K562 (cell line): Measurements from ENCODE around the gene HHIPL2. TPM values are rescaled to one million over a fixed set of nuclear protein-coding genes. Genes with fewer than 3 reads are reported as not detected.

Source experiments
- CBFA2T2 ChIP-seq: fragments of 450-650 bp; conservative IDR thresholded peaks from 2 replicates; pipeline ENCODE4 v1.6.1; 2017; ENCODE audit warnings: mild to moderate bottlenecking
- CBX1 ChIP-seq: sonication (generic); IDR thresholded peaks from 2 replicates; pipeline ENCODE4 v1.6.1; 2016; ENCODE audit warnings: antibody characterized with exemption, low read depth, mild to moderate bottlenecking
- CHCHD3 ChIP-seq: fragments of 250-450 bp; sonication (Bioruptor Pico); IDR thresholded peaks from 2 replicates; pipeline ENCODE4 v2.1.2; 2022; ENCODE audit warnings: mild to moderate bottlenecking
- CREB3 ChIP-seq: fragments of 450-650 bp; conservative IDR thresholded peaks from 2 replicates; pipeline ENCODE4 v1.6.1; 2016; ENCODE audit warnings: missing genetic modification characterization, low read depth, mild to moderate bottlenecking, missing compliant biosample characterization, moderate library complexity
- ETS1 ChIP-seq: conservative IDR thresholded peaks from 2 replicates; pipeline ENCODE4 v1.6.1; 2011; ENCODE audit warnings: low read depth, mild to moderate bottlenecking, low read length; ENCODE audit not compliant: control insufficient read depth
- MTA2 ChIP-seq: fragments of 450-650 bp; IDR thresholded peaks from 2 replicates; pipeline ENCODE4 v1.6.1; 2016; ENCODE audit warnings: low read depth
- MXI1 ChIP-seq: IDR thresholded peaks from 2 replicates; pipeline ENCODE4 v1.6.1; 2011; ENCODE audit warnings: low read depth, mild to moderate bottlenecking, improper control_type of control experiment, low read length
- REST ChIP-seq, 2 experiments: fragments of 450-650 bp; formaldehyde crosslinking in 1 of 2; IDR thresholded peaks; 2 replicates each; pipeline versions ENCODE4 v1.4.0 to v1.6.1; 2014 to 2020; ENCODE audit warnings: mild to moderate bottlenecking in 2 of 2, borderline replicate concordance in 1 of 2, low read depth in 1 of 2
- ZNF143 ChIP-seq: sonication (generic); formaldehyde crosslinking; IDR thresholded peaks from 2 replicates; pipeline ENCODE4 v1.9.0; 2022; ENCODE audit warnings: mild to moderate bottlenecking, missing genetic modification reagents
- polyA plus RNA-seq, 8 experiments: library from polyadenylated mRNA; depleted of rRNA in 4 of 8; stranded (reverse) in 5 of 8; unstranded in 3 of 8; fragments of >200 nt; fragmentation: Nextera tagmentation in 2 of 8; fragmentation: Illumina TruSeq in 1 of 8; extraction: Ambion mirVana in 2 of 8; extraction: Trizol in 1 of 8; gene quantifications; 2 replicates each; pipeline versions ENCODE4 v1.2.1 to v1.2.3, GENCODE V29; 2011 to 2014; ENCODE audit warnings: inconsistent platforms in 1 of 8, missing spikeins in 1 of 8
- total RNA-seq, 7 experiments: library from RNA; depleted of rRNA in 6 of 7; stranded (reverse); fragments of >200 nt in 6 of 7; fragmentation: Illumina TruSeq in 2 of 7; extraction: Trizol in 2 of 7; gene quantifications; 2 replicates each; pipeline versions ENCODE4 v1.2.1 to v1.2.3, GENCODE V29; 2011 to 2021; ENCODE audit warnings: low replicate concordance in 1 of 7
- TF ChIP-seq, protein P1 (sequence below), 2 experiments: fragments of 250-450 bp in 1 of 2; fragments of 450-650 bp in 1 of 2; sonication (Bioruptor Pico) in 1 of 2; IDR thresholded peaks; 2 replicates each; pipeline versions ENCODE4 v1.6.1 to v1.8.0; 2016 to 2021; ENCODE audit warnings: mild to moderate bottlenecking in 2 of 2, moderate library complexity in 2 of 2, missing compliant biosample characterization in 1 of 2, missing genetic modification characterization in 1 of 2
- TF ChIP-seq, protein P2 (sequence below): fragments of 450-650 bp; formaldehyde crosslinking; conservative IDR thresholded peaks from 2 replicates; pipeline ENCODE4 v1.4.0; 2022; ENCODE audit warnings: mild to moderate bottlenecking, missing genetic modification characterization

HHIPL2 gene
- total and polyA plus RNA-seq, 9 of the 15 experiments (the other 6 are each of a cell fraction or from before 2014, with no cell fraction given), result 0.05 to 0.60 (median 0.20) TPM; not detected in 1

DNA sequence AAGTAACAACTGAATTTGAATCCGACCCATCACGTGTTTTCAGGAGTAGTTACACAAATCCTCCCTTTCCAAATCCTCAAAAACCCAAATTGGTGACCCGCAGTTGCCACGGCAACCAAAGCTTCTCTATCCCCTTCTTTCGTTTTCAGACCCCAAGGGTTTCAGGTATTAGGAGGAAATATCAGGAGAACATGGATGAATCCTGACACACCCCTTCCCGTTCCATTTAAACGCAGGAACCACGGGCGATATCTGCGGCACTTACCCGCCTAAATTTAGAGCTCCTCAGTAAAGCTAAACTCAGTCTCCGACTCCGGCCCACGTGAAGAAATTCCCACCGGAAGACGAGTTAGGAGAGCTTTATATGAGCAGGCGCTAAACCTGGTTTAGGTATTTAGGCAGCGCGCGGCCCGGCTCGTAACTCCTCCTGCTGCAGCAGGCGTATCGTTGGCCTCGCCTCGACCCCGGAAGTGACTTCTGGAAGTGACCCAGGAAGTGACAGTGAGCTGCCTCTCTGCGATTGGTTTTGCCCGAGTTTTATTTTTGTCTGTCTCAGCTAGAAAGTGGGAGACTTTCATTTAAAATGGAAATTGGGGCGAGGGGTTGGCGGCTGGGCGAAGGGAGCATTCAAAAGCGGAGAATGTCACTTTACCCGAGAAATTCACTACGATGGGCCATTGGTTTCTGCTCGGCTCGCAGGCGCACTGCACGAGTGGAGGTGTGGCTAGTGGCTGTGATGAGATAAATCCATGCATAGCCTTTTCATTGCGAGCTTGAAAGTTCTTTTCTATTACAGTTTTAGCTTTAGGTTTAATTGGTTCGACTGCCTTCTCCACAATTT lies 41.8 kb upstream of the HHIPL2 start, which contains the start of gene TAF1A (continued):
- TF ChIP-seq REST (IDR thresholded peaks at IDR 0.05; ENCODE audit: borderline replicate concordance), result peak; percentile 24; the same call in 1 of the 2 replicates
- TF ChIP-seq REST (CRISPR knock-in tag; IDR thresholded peaks at IDR 0.05; ENCODE audit: low read depth), result 0 out of 2 replicates have a peak, but pooled peaks have one; percentile 42
- TF ChIP-seq MTA2, result peak; percentile 67
- peak; percentile 63; the same call in 1 of the 2 replicates for TF ChIP-seq MXI1
- no peak for TF ChIP-seq CHCHD3 (CRISPR knock-in tag)
- TF ChIP-seq CBFA2T2, result 0 out of 2 replicates have a peak, but pooled peaks have one; percentile 6
- TF ChIP-seq CBX1, result peak; percentile 74
- TF ChIP-seq ETS1, result peak; percentile 83; the same call in 1 of the 2 replicates
- peak; percentile 77; the same call in 1 of the 2 replicates for TF ChIP-seq CREB3 (tag)
- TF ChIP-seq, protein P1, sequence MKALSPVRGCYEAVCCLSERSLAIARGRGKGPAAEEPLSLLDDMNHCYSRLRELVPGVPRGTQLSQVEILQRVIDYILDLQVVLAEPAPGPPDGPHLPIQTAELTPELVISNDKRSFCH (CRISPR knock-in tag; IDR thresholded peaks at IDR 0.05), result no peak
- TF ChIP-seq, protein P1 (tag; IDR thresholded peaks at IDR 0.05), result peak; percentile 18; the same call in 1 of the 2 replicates
- TF ChIP-seq, protein P2, sequence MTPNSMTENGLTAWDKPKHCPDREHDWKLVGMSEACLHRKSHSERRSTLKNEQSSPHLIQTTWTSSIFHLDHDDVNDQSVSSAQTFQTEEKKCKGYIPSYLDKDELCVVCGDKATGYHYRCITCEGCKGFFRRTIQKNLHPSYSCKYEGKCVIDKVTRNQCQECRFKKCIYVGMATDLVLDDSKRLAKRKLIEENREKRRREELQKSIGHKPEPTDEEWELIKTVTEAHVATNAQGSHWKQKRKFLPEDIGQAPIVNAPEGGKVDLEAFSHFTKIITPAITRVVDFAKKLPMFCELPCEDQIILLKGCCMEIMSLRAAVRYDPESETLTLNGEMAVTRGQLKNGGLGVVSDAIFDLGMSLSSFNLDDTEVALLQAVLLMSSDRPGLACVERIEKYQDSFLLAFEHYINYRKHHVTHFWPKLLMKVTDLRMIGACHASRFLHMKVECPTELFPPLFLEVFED (CRISPR knock-in tag), result no peak
- TF ChIP-seq ZNF143, result peak; percentile 42; the same call in 1 of the 2 replicates
